Prostate gland (tissue), 2 donors: ENCODE data around the gene AQP5. TPM values are rescaled to one million over a fixed set of nuclear protein-coding genes. Genes with fewer than 3 reads are reported as not detected.

Source experiments
- DNase-seq: peaks from one replicate; pipeline ENCODE4 v3.0.0-alpha.2; 2019; ENCODE audit warnings: low spot score
- H3K27ac ChIP-seq, 2 donors: fragments of 200-600 bp; sonication (generic); 2 replicates each; pipeline ENCODE4 v1.5.1; 2017 to 2019
- H3K27me3 ChIP-seq: fragments of 200-600 bp; sonication (generic); replicated peaks from 2 replicates; pipeline ENCODE4 v1.5.1; 2019; ENCODE audit not compliant: insufficient read depth
- H3K36me3 ChIP-seq, 2 donors: fragments of 200-600 bp; sonication (generic); 1 replicate in 1 of 2; 2 replicates in 1 of 2; pipeline versions ENCODE4 v1.5.1 to v1.8.1; 2017 to 2019
- H3K4me1 ChIP-seq: fragments of 200-600 bp; sonication (generic); replicated peaks from 2 replicates; pipeline ENCODE4 v1.5.1; 2019
- H3K4me3 ChIP-seq, 2 donors: fragments of 200-600 bp; sonication (generic); 2 replicates each; pipeline ENCODE4 v1.5.1; 2017 to 2019
- H3K9me3 ChIP-seq: fragments of 200-600 bp; sonication (generic); 2 replicates; pipeline ENCODE4 v1.5.1; 2017
- CTCF ChIP-seq, 4 experiments: fragments of 200-600 bp in 2 of 4; fragments of 450-650 bp in 2 of 4; sonication (generic) in 2 of 4; IDR thresholded peaks; 1 replicate in 3 of 4; 2 replicates in 1 of 4; pipeline ENCODE4 v1.5.1; 2016 to 2019; ENCODE audit warnings: antibody characterized with exemption in 4 of 4, mild to moderate bottlenecking in 2 of 4, moderate library complexity in 2 of 4
- POLR2A ChIP-seq: fragments of 450-650 bp; IDR thresholded peaks from one replicate; pipeline ENCODE4 v1.6.1; 2016; ENCODE audit warnings: antibody characterized with exemption, mild to moderate bottlenecking
- POLR2AphosphoS5 ChIP-seq: sonication (generic); formaldehyde crosslinking; IDR thresholded peaks from one replicate; pipeline ENCODE4 v1.6.1; 2017; ENCODE audit warnings: antibody characterized with exemption
- WGBS: methylation state at CpG from one replicate; pipeline ENCODE4 v1.1.5; 2018; 5-methylcytosine and 5-hydroxymethylcytosine counted together
- intact Hi-C: fragments of 100-400 bp; cut with DNase I; formaldehyde crosslinking; loops from one replicate; pipeline ENCODE4 v1.14.2; 2022
- total RNA-seq, 2 donors: library from RNA; depleted of rRNA; stranded (reverse); fragments of >200 nt; gene quantifications; one replicate each; pipeline ENCODE4 v1.1.0, GENCODE V29; 2016

AQP5 gene
- total RNA-seq, 2 donors from 2014 or later = 3.4 to 25.8 TPM

GRCh38 chr12:49960474-49961110 lies 1.1 kb upstream of the AQP5 start:
- no peaks in the 10 kb centered on the region for H3K9me3 ChIP-seq
- H3K27me3 ChIP-seq = no peaks in the 10 kb centered on the region
- 71% methylated on average over 13 of the region's 13 CpGs for WGBS
- H3K36me3 ChIP-seq = no peaks in the 10 kb centered on the region
- H3K4me1 ChIP-seq = peaks cover 3% of the 10 kb centered on the region
- DNase-seq = no peak
- H3K4me3 ChIP-seq = no peak overlapping the region
- no peak for TF ChIP-seq POLR2AphosphoS5
- TF ChIP-seq CTCF (IDR thresholded peaks at IDR 0.05) = no peak
- TF ChIP-seq POLR2A = no peak
- no peak overlapping the region for H3K27ac ChIP-seq
- intact Hi-C loops = no loop called here

- Histone ChIP-seq H3K27me3 (no peaks in the 10 kb centered on the region), H3K9me3 (no peaks in the 10 kb centered on the region), H3K27ac (no peak overlapping the region), H3K36me3 (no peaks in the 10 kb centered on the region), H3K4me1 (peaks cover 4% of the 10 kb centered on the region), H3K4me3 (no peak overlapping the region)
- no peak for TF ChIP-seq POLR2AphosphoS5
- no peak for TF ChIP-seq CTCF (IDR thresholded peaks at IDR 0.05)
- no peak for TF ChIP-seq POLR2A
- no peak for DNase-seq
- intact Hi-C loops = no loop called here
- 75% methylated on average over 36 of the region's 37 CpGs for WGBS
Measured at GRCh38 chr12:49961993-49962764, 507 bp downstream of the AQP5 start.

GRCh38 chr12:49962861-49963765 lies 1.4 kb downstream of the AQP5 start:
- TF ChIP-seq POLR2AphosphoS5 (peak; percentile 76), CTCF (IDR thresholded peaks at IDR 0.05) (no peak), POLR2A (no peak)
- H3K27me3 ChIP-seq = no peaks in the 10 kb centered on the region
- peaks cover 6% of the 10 kb centered on the region for H3K4me1 ChIP-seq
- no peaks in the 10 kb centered on the region for H3K36me3 ChIP-seq
- peak; percentile 80 for DNase-seq
- 70% methylated on average over 20 of the region's 21 CpGs for WGBS
- no peaks in the 10 kb centered on the region for H3K9me3 ChIP-seq
- intact Hi-C loops = no loop called here
- H3K27ac ChIP-seq = no peak overlapping the region
- H3K4me3 ChIP-seq = no peak overlapping the region

GRCh38 chr12:49963976-49964815 lies 2.5 kb downstream of the AQP5 start:
- no peak for TF ChIP-seq CTCF (IDR thresholded peaks at IDR 0.05)
- Histone ChIP-seq H3K9me3 (no peaks in the 10 kb centered on the region), H3K36me3 (no peaks in the 10 kb centered on the region), H3K4me1 (peaks cover 6% of the 10 kb centered on the region), H3K27ac (no peak overlapping the region), H3K4me3 (no peak overlapping the region), H3K27me3 (no peaks in the 10 kb centered on the region)
- 92% methylated on average over 16 of the region's 17 CpGs for WGBS
- DNase-seq = no peak
- intact Hi-C loops = no loop called here
